Peyer's patch (tissue), 4 donors: Measurements from ENCODE around the gene FAM234B.

Experiments used
- POLR2A ChIP-seq, 2 donors: fragments of 450-650 bp; IDR thresholded peaks; one replicate each; pipeline ENCODE4 v1.5.1; 2017; ENCODE audit warnings: antibody characterized with exemption in 2 of 2, mild to moderate bottlenecking in 2 of 2, moderate library complexity in 2 of 2
- TF ChIP-seq, protein P1 (sequence below), 6 experiments: fragments of 450-650 bp in 4 of 6; fragments of 200-600 bp in 2 of 6; sonication (generic) in 1 of 6; IDR thresholded peaks; one replicate each; pipeline ENCODE4 v1.5.1; 2017 to 2019; ENCODE audit warnings: antibody characterized with exemption in 6 of 6, mild to moderate bottlenecking in 3 of 6, moderate library complexity in 1 of 6

DNA sequence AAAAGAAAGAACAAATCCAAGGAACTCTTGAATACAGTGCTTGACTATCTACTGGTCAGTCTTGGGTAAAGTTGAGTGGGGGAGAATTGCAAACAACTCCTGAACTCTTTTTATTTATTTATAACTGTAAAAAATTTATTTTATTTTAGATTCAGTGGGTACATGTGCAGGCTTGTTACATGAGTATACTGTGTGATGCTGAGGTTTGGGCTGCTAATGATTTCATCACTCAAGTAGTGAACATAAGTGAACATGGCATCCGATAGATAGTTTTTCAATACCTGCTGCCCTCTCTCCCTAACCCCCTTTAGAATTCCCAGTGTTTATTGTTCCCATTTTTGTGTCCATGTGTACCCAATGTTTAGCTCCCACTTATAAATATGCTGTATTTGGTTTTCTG lies 62.5 kb downstream of the FAM234B start:
- TF ChIP-seq, protein P1, sequence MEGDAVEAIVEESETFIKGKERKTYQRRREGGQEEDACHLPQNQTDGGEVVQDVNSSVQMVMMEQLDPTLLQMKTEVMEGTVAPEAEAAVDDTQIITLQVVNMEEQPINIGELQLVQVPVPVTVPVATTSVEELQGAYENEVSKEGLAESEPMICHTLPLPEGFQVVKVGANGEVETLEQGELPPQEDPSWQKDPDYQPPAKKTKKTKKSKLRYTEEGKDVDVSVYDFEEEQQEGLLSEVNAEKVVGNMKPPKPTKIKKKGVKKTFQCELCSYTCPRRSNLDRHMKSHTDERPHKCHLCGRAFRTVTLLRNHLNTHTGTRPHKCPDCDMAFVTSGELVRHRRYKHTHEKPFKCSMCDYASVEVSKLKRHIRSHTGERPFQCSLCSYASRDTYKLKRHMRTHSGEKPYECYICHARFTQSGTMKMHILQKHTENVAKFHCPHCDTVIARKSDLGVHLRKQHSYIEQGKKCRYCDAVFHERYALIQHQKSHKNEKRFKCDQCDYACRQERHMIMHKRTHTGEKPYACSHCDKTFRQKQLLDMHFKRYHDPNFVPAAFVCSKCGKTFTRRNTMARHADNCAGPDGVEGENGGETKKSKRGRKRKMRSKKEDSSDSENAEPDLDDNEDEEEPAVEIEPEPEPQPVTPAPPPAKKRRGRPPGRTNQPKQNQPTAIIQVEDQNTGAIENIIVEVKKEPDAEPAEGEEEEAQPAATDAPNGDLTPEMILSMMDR (IDR thresholded peaks at IDR 0.05) = no peak
- no peak for TF ChIP-seq POLR2A (IDR thresholded peaks at IDR 0.05)
